Mucosa of stomach (tissue), 1 donor: ENCODE results near the gene MRPS15.

Experiments
- H3K27me3 ChIP-seq: one replicate; pipeline ENCODE4 v1.7.0; 2013; ENCODE audit warnings: mild to moderate bottlenecking, low read length; ENCODE audit not compliant: control insufficient read depth, insufficient read depth
- H3K36me3 ChIP-seq: one replicate; pipeline ENCODE4 v1.7.0; 2013; ENCODE audit warnings: low read length; ENCODE audit not compliant: control insufficient read depth, insufficient read depth
- H3K4me1 ChIP-seq: one replicate; pipeline ENCODE4 v1.7.0; 2013; ENCODE audit warnings: mild to moderate bottlenecking, low read length; ENCODE audit not compliant: control insufficient read depth, insufficient read depth
- H3K4me3 ChIP-seq: one replicate; pipeline ENCODE4 v1.7.0; 2013; ENCODE audit warnings: low read length
- H3K9ac ChIP-seq: one replicate; pipeline ENCODE4 v1.7.0; 2013; ENCODE audit warnings: mild to moderate bottlenecking, low read length, moderate library complexity
- H3K9me3 ChIP-seq: one replicate; pipeline ENCODE4 v1.7.0; 2013; ENCODE audit warnings: mild to moderate bottlenecking, low read length, moderate library complexity; ENCODE audit not compliant: control insufficient read depth
- donor health status: Pancreatic carcinoma.

Gene MRPS15

GRCh38 chr1:36450270-36450918 is 13.8 kb downstream of the MRPS15 start, which contains the start of gene OSCP1:
OSCP1 (minus strand) TSS chr1:36450451; CDS start chr1:36450369, 82 bp downstream.
- Histone ChIP-seq H3K9ac (peak within 1 kb of the TSS; percentile 93), H3K4me1 (peaks cover 4% of the 10 kb centered on the region), H3K4me3 (peak within 1 kb of the TSS; percentile 64), H3K36me3 (peaks cover 4% of the 10 kb centered on the region), H3K27me3 (no peaks in the 10 kb centered on the region), H3K9me3 (no peaks in the 10 kb centered on the region)

DNA sequence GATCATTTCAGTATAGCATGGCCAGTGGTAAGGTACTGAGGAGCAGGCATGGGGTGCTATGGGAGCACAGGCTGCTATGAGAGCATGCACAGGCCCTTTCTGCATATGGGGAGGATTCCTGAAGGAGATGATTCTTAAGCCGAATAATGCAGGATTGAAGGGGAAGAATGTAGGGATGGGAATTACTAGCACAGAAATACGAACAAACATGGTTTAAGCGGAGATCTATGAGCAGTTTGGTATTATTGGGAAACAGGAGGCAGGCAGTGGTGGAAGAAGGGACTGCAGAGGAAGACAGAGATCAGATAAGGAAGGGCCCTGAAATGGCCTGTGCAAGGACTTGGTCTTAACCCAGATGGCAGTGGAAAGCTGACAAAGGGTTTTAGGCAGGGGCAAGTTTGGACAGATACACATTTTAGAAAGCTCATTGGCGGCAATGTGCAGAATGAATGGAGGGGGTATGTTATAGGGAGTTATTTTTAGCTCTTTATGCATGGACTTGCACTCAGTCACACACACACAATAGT is 15.6 kb downstream of the MRPS15 start:
- no peak overlapping the region for H3K9ac ChIP-seq
- H3K9me3 ChIP-seq, result no peaks in the 10 kb centered on the region
- peaks cover 4% of the 10 kb centered on the region for H3K4me1 ChIP-seq

GRCh38 chr1:36447450-36447849 is 16.7 kb downstream of the MRPS15 start:
- no peaks in the 10 kb centered on the region for H3K27me3 ChIP-seq
- no peaks in the 10 kb centered on the region for H3K9me3 ChIP-seq
- no peak overlapping the region for H3K9ac ChIP-seq
- peaks cover 4% of the 10 kb centered on the region for H3K4me1 ChIP-seq
- H3K36me3 ChIP-seq, result no peaks in the 10 kb centered on the region
- no peak overlapping the region for H3K4me3 ChIP-seq

More for the DNA sequence above, 15.6 kb downstream of the MRPS15 start:
- H3K36me3 ChIP-seq, result no peaks in the 10 kb centered on the region
- H3K4me3 ChIP-seq, result no peak overlapping the region
- H3K27me3 ChIP-seq, result no peaks in the 10 kb centered on the region

DNA sequence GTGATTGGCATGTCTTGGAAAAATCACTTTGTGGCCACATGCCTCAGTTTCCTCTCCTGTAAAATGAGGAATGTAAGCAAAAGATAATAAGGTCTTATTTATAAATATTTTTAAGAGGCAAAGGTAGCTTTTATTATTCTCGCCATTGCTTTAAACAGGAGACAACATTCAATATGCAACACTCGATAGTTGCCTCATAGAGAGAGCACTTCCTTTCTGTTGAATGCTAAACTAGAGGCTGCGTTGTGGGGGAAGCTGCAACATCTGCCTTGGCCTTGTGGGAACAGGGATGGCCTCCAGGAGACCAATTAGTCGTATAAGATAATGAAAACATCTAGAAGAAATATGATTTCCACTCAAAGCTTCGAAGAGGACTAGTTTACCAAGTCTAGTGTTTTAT is 17.4 kb downstream of the MRPS15 start:
- no peaks in the 10 kb centered on the region for H3K36me3 ChIP-seq
- H3K27me3 ChIP-seq, result no peaks in the 10 kb centered on the region
- peaks cover 4% of the 10 kb centered on the region for H3K4me1 ChIP-seq
- no peak overlapping the region for H3K4me3 ChIP-seq
- H3K9ac ChIP-seq, result no peak overlapping the region
- H3K9me3 ChIP-seq, result no peaks in the 10 kb centered on the region

GRCh38 chr1:36446271-36446670 is 17.9 kb downstream of the MRPS15 start:
- Histone ChIP-seq H3K4me3 (no peak overlapping the region), H3K4me1 (peaks cover 4% of the 10 kb centered on the region), H3K9ac (no peak overlapping the region), H3K36me3 (no peaks in the 10 kb centered on the region), H3K9me3 (no peaks in the 10 kb centered on the region), H3K27me3 (no peaks in the 10 kb centered on the region)

GRCh38 chr1:36443297-36443696 is 20.9 kb downstream of the MRPS15 start:
- H3K9me3 ChIP-seq, result no peaks in the 10 kb centered on the region
- no peaks in the 10 kb centered on the region for H3K4me1 ChIP-seq
- no peaks in the 10 kb centered on the region for H3K36me3 ChIP-seq
- no peak overlapping the region for H3K4me3 ChIP-seq
- no peaks in the 10 kb centered on the region for H3K27me3 ChIP-seq
- no peak overlapping the region for H3K9ac ChIP-seq

DNA sequence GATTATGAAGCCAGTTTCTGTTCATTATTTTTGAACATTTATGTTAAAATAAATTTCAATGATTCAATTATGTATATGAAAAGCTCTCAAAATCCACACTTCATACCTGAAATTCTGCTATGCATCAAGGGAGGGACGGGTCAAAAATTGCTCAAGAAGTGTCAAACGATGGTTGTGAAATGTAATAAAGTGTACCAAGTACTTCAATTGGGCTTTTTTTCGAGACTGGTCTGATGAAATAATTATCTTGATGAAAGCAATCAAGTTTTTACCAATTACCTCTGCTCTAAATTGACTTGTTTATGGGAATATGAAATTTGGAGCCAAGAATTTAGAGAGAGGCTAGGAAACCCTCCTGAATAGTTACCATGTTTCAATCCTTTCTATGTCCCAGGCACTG is 21.8 kb downstream of the MRPS15 start:
- Histone ChIP-seq H3K9ac (no peak overlapping the region), H3K4me1 (no peaks in the 10 kb centered on the region), H3K27me3 (no peaks in the 10 kb centered on the region), H3K9me3 (no peaks in the 10 kb centered on the region), H3K4me3 (no peak overlapping the region), H3K36me3 (no peaks in the 10 kb centered on the region)

GRCh38 chr1:36440646-36441045 is 23.5 kb downstream of the MRPS15 start:
- Histone ChIP-seq H3K4me3 (no peak overlapping the region), H3K4me1 (no peaks in the 10 kb centered on the region), H3K27me3 (no peaks in the 10 kb centered on the region), H3K9me3 (no peaks in the 10 kb centered on the region), H3K36me3 (no peaks in the 10 kb centered on the region), H3K9ac (no peak overlapping the region)

GRCh38 chr1:36440044-36440443 is 24.1 kb downstream of the MRPS15 start:
- Histone ChIP-seq H3K9me3 (no peaks in the 10 kb centered on the region), H3K9ac (no peak overlapping the region), H3K27me3 (no peaks in the 10 kb centered on the region), H3K4me1 (no peaks in the 10 kb centered on the region), H3K36me3 (no peaks in the 10 kb centered on the region), H3K4me3 (no peak overlapping the region)

DNA sequence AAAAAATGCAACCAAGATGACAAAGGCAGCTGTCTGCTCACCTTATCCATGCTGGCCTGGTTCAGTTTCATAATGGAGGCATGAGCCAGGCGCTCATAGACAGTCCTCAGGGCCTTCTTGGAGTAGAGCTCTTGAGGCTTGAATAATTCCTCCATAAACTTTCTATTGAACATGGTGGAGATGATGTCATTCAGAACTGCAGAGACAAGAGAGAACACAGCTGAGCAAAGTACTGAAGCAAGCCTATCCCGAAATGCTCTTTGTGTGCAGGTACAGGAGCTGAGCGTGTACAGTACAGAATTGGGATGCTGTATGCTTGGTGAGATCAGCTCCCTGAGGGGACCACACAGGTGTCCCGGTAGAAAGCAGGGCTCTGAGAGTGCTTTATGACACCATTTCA is 25.5 kb downstream of the MRPS15 start:
- no peak overlapping the region for H3K4me3 ChIP-seq
- H3K27me3 ChIP-seq, result no peaks in the 10 kb centered on the region
- H3K4me1 ChIP-seq, result no peaks in the 10 kb centered on the region
- no peaks in the 10 kb centered on the region for H3K9me3 ChIP-seq
- no peaks in the 10 kb centered on the region for H3K36me3 ChIP-seq
- H3K9ac ChIP-seq, result no peak overlapping the region

DNA sequence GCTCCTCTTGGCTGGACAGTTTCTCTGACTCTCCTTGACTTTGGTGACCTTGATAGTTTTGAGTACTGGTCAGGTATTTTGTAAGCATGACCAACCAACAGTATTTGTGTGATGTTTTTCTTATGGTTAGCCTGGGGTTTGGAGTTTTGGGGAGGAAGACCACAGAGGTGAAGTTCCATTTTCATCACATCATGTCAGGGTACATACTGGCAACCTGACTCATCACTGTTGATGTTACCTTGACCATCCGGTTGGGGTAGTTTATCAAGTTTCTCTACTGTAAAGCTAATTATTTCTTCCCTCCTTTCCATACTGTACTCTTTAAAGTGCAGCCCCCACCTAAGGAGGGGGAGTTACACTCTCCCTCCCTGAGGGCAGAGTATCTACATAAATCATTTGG is 27.4 kb downstream of the MRPS15 start:
- H3K4me3 ChIP-seq, result no peak overlapping the region
- H3K9me3 ChIP-seq, result no peaks in the 10 kb centered on the region
- H3K9ac ChIP-seq, result no peak overlapping the region
- no peaks in the 10 kb centered on the region for H3K27me3 ChIP-seq
- no peaks in the 10 kb centered on the region for H3K36me3 ChIP-seq
- H3K4me1 ChIP-seq, result no peaks in the 10 kb centered on the region

GRCh38 chr1:36433102-36433501 is 31.1 kb downstream of the MRPS15 start:
- H3K4me1 ChIP-seq, result no peaks in the 10 kb centered on the region
- H3K36me3 ChIP-seq, result no peaks in the 10 kb centered on the region
- H3K27me3 ChIP-seq, result no peaks in the 10 kb centered on the region

More at GRCh38 chr1:36433102-36433501, 31.1 kb downstream of the MRPS15 start:
- Histone ChIP-seq H3K4me3 (no peak overlapping the region), H3K9me3 (no peaks in the 10 kb centered on the region), H3K9ac (no peak overlapping the region)
